Endothelial cell of umbilical vein (primary cell): Measurements from ENCODE around the gene KIF26A.

ENCODE experiments used
- CTCF ChIP-seq, 2 donors: IDR thresholded peaks; 1 replicate in 1 of 2; 2 replicates in 1 of 2; pipeline ENCODE4 v1.5.1; 2011; ENCODE audit warnings: low read length in 2 of 2, mild to moderate bottlenecking in 2 of 2, moderate library complexity in 2 of 2, control low read depth in 1 of 2, inconsistent platforms in 1 of 2, low read depth in 1 of 2; ENCODE audit not compliant: insufficient read depth in 1 of 2; ENCODE audit errors: extremely low read depth in 1 of 2
- EZH2 ChIP-seq: IDR thresholded peaks from 2 replicates; pipeline ENCODE4 v1.6.1; 2012; ENCODE audit warnings: borderline replicate concordance, low read depth, mild to moderate bottlenecking, moderate library complexity, low read length, inconsistent platforms; ENCODE audit not compliant: severe bottlenecking
- POLR2A ChIP-seq: IDR thresholded peaks from 2 replicates; pipeline ENCODE4 v1.6.1; 2012; ENCODE audit warnings: low read depth, mild to moderate bottlenecking, control low read depth, low read length

- TF ChIP-seq POLR2A (no peak), CTCF (IDR thresholded peaks at IDR 0.05; ENCODE audit: extremely low read depth in 1 of 2, insufficient read depth in 1 of 2, low read depth in 1 of 2, low read length in 2 of 2) (no peak), EZH2 (no peak)
Observed at GRCh38 chr14:104194016-104194415, 55.6 kb downstream of the KIF26A start.
